ENCODE results near the gene MRC1.
"Not testable (repeated sequence)": the region's sequence is repeated elsewhere in the genome, so short reads cannot be mapped to it uniquely, and the experiment has no call there.

Gene MRC1

DNA sequence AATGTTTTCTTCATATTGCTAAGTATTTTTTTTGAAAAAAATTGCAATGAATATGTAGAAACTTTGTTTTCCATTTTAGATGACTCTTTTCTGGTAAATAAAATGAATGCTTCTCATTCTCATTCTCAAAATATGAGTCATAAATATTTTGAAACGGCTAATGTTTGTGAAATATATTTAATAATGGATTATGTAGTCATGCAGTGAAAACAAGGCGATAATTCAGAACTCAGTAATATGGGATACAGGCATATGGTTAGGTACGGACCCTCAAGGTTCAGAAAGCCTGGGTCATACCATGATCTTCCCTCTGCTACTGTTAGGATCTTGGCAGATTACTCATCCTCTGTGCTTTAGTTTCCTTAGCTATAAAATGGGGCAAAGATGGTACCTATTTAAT, 96.3 kb downstream of the MRC1 start:
- DNase-seq (ENCODE audit: low read depth in 2 of 2): no peak

DNA sequence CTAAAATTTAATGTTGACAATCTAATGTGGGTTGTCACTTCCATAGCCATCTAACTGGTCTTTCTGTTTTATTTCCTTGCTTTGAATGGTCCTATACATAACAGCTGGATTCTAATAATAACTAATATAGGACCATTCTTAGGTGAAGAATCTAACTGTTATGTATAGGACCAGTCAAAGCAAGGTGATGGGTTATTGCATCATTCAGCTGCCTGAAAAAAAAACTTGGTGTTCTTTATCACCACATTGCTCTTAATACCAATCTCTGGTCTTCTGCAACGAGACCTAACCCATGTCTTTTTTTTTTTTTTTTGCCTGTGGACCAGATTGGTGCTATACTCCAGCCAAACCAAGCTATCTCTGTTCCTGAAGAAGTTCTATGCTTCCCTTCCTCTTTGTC, 96.9 kb downstream of the MRC1 start:
- DNase-seq (ENCODE audit: low read depth in 2 of 2): no peak

DNA sequence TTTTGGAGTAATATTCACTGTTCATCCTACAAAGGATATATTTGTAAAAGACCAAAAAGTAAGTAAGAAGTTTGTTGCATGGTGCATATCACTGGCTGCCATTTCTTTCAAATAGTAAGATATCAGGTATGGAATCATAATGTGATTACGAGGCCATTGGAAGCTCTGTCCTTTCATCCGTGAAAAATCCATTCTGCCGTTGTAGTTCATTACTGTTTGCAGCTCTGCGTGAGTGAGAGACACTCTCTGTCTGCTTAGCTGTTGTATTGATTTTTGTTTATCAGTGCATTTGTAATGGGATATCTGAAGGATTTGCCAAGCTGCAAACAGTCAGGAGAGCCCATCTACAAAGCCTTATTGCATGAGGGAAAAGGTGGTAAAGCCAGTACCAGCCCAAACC, 98.5 kb downstream of the MRC1 start:
- no peak for DNase-seq (ENCODE audit: low read depth in 2 of 2)

GRCh38 chr10:17910125-17910789, 101.1 kb downstream of the MRC1 start:
- DNase-seq (ENCODE audit: low read depth in 2 of 2): no peak

GRCh38 chr10:17912754-17913153, 103.6 kb downstream of the MRC1 start:
- no peak for DNase-seq (ENCODE audit: low read depth in 2 of 2)

GRCh38 chr10:17913604-17914003, 104.5 kb downstream of the MRC1 start:
- no peak for DNase-seq (ENCODE audit: low read depth in 2 of 2)

DNA sequence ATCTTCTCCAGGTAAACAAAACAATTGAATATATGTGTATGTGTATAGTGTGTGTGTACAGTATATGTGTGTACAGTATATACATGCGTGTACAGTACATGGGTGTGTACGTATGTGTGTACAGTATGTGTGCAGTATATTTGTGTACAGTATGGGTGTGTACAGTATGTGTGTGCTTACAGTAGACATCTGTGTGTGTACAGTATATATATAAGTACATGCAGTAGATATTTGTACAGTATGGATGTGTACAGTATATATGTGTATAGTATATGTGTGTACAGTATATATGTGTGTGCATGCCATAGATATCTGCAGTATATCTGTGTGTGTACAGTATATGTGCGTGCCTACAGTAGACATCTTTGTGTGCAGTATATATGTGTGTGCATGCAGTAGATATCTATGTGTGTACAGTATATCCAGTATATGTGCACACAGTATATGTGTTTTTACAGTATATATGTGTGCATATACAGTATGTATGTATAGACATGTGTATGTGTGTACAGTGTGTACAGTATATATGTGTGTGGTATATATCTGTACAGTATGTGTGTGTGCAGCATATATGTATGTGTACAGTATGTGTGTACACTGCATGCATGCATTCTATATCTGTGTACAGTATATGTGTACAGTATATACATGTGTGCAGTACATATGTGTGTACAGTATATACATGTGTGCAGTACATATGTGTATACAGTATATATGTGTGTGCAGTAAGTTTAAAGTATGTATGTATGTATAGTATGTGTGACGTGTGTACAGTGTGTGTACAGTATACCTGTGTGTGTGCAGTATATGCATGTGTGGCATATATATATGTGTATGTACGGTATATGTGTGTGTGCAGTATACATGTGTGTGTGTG, 105.3 kb downstream of the MRC1 start:
- no peak for DNase-seq (ENCODE audit: low read depth in 2 of 2)

GRCh38 chr10:17915181-17915580, 106.0 kb downstream of the MRC1 start:
- DNase-seq (ENCODE audit: low read depth in 2 of 2): no peak

- no peak for DNase-seq (ENCODE audit: low read depth in 2 of 2)
Measured at GRCh38 chr10:17918187-17918903, 109.2 kb downstream of the MRC1 start.

GRCh38 chr10:17921378-17921777, 112.2 kb downstream of the MRC1 start:
- no peak for DNase-seq (ENCODE audit: low read depth in 2 of 2)

- DNase-seq (ENCODE audit: low read depth in 2 of 2): no peak
Measured at GRCh38 chr10:17923728-17924127, 114.6 kb downstream of the MRC1 start.

GRCh38 chr10:17943033-17943745, 134.0 kb downstream of the MRC1 start:
- no peak for DNase-seq (ENCODE audit: low read depth in 2 of 2)

DNA sequence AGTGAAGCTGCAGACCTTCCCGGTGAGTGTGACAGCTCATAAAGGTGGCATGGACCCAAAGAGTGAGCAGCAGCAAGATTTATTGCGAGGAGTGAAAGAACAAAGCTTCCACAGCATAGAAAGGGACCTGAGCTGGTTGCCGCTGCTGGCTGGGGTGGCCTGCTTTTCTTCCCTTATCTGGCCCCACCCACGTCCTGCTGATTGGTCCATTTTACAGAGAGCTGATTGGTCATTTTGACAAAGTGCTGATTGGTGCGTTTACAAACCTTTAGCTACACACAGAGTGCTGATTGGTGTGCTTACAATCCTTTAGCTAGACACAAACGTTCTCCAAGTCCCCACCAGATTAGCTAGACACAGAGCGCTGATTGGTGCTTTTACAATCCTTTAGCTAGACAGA, 141.1 kb downstream of the MRC1 start:
- DNase-seq (ENCODE audit: low read depth in 2 of 2): not testable (repeated sequence)

- DNase-seq (ENCODE audit: low read depth in 2 of 2): no peak
Measured at GRCh38 chr10:17950726-17951125, 141.6 kb downstream of the MRC1 start.

DNA sequence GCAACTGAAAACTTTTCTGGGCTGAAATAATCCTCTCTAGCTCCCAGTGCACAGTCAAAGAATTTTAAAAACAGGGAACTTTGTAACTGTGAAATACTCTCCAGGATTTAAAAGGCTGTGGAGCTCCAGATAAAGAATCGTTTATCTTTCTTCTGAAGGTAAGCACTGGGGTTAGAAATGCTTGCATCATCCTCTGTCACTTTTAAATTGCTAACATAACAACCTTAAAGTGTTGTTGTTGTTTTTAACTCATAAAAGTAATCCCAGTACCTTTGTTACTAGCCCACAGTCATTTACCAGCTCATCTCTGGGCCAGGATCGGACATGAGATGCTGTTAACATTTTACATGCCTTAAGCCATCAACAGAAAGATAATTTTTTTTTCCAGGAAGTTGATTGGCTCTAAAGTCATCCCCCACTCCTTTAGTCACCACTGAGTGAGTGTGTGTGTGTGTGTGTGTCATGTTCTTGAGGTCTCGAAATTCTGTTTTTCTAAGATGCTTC, 142.8 kb downstream of the MRC1 start, which contains the start of gene SLC39A12:
SLC39A12 (plus strand) TSS at position 51 of the 504 bp plus-strand sequence. CDS start 1,359 bp downstream, outside the sequence.
- DNase-seq (ENCODE audit: low read depth in 2 of 2): no peak

GRCh38 chr10:17954372-17954771, 145.2 kb downstream of the MRC1 start:
- not testable (repeated sequence) for DNase-seq (ENCODE audit: low read depth in 2 of 2)

DNA sequence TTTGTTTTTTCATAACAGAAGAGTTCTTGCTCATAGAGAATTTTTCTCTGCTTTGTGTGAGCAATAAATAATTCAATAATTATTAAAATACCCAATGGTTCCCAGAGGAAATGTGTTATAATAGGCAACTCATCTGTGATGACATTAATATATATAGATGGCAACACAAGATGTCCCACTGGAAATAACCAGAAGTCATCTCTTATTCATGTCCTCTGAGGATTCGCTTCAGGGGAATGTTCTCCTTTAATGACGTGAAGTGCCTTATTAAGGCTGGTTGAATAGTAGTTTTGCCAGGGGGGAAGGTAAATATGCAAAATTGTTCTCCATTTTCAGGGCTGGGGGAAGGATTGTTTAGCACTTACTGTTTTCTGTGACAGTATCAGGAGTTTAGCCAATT, 145.7 kb downstream of the MRC1 start:
- DNase-seq (ENCODE audit: low read depth in 2 of 2): no peak

GRCh38 chr10:17958049-17958448, 148.9 kb downstream of the MRC1 start:
- no peak for DNase-seq (ENCODE audit: low read depth in 2 of 2)

DNA sequence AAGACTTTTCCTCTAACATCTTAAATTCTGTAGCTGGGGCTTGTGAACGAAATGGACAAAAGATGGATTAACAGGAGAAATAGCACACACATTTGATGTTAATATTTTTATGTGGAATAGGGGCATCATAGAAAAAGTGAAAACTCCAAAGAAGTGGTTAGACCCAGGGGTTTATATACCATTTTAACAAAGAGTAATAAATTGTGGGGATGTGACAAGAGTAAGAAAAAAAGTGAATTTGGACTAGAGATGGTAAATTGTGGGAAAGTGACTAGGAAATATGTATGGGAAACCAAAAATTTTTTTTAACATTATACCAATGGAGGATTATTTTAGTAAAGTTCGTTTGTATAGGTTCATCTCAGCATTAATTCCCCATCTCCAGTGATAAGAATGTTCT, 150.7 kb downstream of the MRC1 start:
- DNase-seq (ENCODE audit: low read depth in 2 of 2): no peak
